HT-29 (cell line): ENCODE measurements around the gene DNAH3. TPM values are rescaled to one million over a fixed set of nuclear protein-coding genes. Genes with fewer than 3 reads are reported as not detected.

ENCODE experiments used
- DNase-seq: peaks from one replicate; pipeline ENCODE4 v3.0.0-alpha.2; 2015; ENCODE audit warnings: low spot score
- total RNA-seq: library from RNA; depleted of rRNA; stranded (reverse); fragments of >200 nt; shearing (Covaris generic); gene quantifications from 2 replicates; pipeline ENCODE4 v1.2.3, GENCODE V29; 2014; rRNA removed

The DNAH3 gene
- total RNA-seq, 1 experiment from 2014 or later: 0.38 TPM

DNA sequence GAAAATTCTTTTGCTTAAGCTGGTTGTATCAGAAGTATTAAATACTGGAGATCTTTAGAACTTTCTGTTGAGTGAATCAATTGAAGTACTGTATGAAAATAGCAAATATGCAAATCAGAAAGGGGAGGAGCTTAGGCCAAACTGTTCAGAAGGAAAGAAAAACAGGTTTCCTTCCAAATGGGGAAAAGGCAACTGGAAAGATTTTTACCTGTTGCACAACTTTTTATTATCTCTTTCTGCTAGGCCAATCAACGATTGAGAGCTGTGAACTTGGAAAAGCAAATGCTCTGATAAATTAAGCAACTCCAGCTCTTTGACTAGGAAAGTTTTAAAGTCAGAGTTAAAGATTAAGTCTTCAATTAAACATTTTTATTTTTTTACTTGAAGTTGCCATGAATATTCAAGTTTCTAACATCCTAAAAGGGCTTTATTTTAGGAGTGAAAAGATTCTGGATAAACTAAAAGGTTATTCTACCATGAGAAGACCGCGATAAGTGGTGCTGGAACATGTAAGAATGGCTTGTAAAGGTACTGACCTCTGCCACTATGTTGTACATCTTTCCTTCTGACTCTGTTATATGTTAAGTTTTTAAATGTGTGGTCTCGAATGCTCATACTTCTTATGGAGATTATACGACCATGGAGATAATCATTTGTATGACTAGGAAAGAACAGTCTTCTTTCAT lies 266.9 kb downstream of the DNAH3 start:
- DNase-seq: no peak

Other genes starting within 250 kb of the DNAH3 start
- 10.9 and 13.3 TPM in 2 replicates for gene LDAF1, start 7.8 kb upstream of the DNAH3 start, total RNA-seq
- gene ZP2, start 60.7 kb upstream of the DNAH3 start, total RNA-seq: not detected in 2 replicates
- gene ANKS4B, start 82.9 kb upstream of the DNAH3 start, total RNA-seq: 4.9 and 5.1 TPM in 2 replicates
- 0.61 and 1.8 TPM in 2 replicates for gene CRYM, start 127.4 kb upstream of the DNAH3 start, total RNA-seq